Purkinje cell (primary cell): Measurements from ENCODE around the gene OBP2B. TPM values are rescaled to one million over a fixed set of nuclear protein-coding genes. Genes with fewer than 3 reads are reported as not detected.

Experiments
- polyA plus RNA-seq: library from polyadenylated mRNA; unstranded; fragments of >200 nt; fragmentation: Nextera tagmentation; gene quantifications from 2 replicates; pipeline ENCODE4 v1.2.1, GENCODE V29; 2014

Gene OBP2B, protein sequence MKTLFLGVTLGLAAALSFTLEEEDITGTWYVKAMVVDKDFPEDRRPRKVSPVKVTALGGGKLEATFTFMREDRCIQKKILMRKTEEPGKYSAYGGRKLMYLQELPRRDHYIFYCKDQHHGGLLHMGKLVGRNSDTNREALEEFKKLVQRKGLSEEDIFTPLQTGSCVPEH
- polyA plus RNA-seq, result not detected in 2 replicates

DNA sequence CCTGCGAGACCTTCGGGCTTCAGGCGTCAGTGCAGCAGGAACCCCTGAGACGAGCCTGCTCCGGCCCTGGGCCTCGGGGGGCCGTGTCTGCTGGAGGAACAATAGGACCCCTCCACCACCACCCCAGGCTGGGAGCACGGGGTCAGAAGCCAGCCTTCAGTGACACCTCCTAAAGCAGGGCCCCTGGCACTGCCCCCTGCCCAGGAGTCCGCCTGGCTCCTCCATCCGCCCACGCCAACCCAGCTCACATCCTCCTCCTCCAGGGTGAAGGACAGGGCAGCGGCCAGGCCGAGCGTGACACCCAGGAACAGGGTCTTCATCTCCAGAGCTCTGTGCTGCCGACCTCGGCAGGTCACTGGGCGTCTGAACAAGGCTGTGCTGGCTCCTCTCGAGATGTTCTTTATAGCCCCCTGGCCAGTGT, at the start of gene OBP2B:
TSS of gene OBP2B (minus strand) at position 371 of the 421 bp plus-strand sequence. CDS start at position 320, 51 bp downstream.

DNA sequence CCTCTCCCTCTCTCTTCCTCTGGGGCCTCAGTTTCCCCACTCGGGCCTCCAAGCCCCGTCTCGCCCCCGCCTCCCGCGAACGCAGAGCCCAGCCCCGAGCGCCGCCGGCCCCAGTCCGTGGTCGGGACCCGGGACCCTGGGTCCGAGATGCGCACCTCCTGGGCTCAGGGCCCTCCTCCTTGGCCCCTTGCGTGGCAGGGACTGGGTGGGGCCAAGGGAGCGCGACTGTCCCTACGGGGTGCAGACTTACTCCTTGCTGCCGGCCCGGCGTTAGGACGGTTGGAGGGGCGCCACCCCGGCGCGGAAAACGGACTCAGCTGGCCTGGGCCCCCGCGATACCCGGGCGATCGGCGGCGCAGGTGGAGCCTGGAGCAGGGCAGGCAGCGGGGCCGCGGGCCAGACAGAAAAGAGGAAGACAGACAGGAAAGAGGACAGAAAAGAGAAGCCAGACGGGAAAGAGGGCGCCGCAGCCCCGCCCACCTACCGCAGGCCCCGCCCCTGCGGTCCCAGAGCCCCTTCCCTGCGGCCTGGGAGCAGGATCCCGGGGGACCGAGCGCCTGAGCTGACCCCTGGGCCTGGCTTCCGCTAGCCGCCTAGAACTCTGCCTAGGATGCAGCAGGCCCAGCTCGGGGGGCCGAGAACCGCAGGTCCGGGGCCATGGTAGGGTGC, 45.4 kb downstream of the OBP2B start, which contains the start of gene GBGT1:
TSS of gene GBGT1 (minus strand) at position 411 of the 669 bp plus-strand sequence. CDS start 1,502 bp downstream, outside the sequence.

Other genes starting within 250 kb of the OBP2B start
- gene GFI1B, start 230.6 kb downstream of the OBP2B start, polyA plus RNA-seq, result not detected in 2 replicates
- 1.5 and 4.3 TPM in 2 replicates for gene GTF3C5, start 178.3 kb downstream of the OBP2B start, polyA plus RNA-seq
- gene CEL, start 147.3 kb downstream of the OBP2B start, polyA plus RNA-seq, result 0.09 and 0.10 TPM in 2 replicates
- 0.67 and 0.81 TPM in 2 replicates for gene RALGDS, start 88.0 kb downstream of the OBP2B start, polyA plus RNA-seq
- gene GBGT1, start 45.3 kb downstream of the OBP2B start, polyA plus RNA-seq, result 1.1 and 2.3 TPM in 2 replicates
- gene ABO, start 66.0 kb upstream of the OBP2B start, polyA plus RNA-seq, result 0.10 TPM in 1 of 2 replicates, not detected in the other
- gene SURF6, start 126.9 kb upstream of the OBP2B start, polyA plus RNA-seq, result 4.8 and 8.1 TPM in 2 replicates
- 0.97 and 3.0 TPM in 2 replicates for gene MED22, start 138.9 kb upstream of the OBP2B start, polyA plus RNA-seq
- gene RPL7A, start 139.0 kb upstream of the OBP2B start, polyA plus RNA-seq, result 318 and 345 TPM in 2 replicates
- 25.1 and 26.8 TPM in 2 replicates for gene SURF1, start 147.2 kb upstream of the OBP2B start, polyA plus RNA-seq
- gene SURF2, start 147.3 kb upstream of the OBP2B start, polyA plus RNA-seq, result 4.0 and 15.7 TPM in 2 replicates
- gene SURF4, start 166.8 kb upstream of the OBP2B start, polyA plus RNA-seq, result 15.6 and 35.0 TPM in 2 replicates
- gene STKLD1, start 167.1 kb upstream of the OBP2B start, polyA plus RNA-seq, result 4.9 TPM in 1 of 2 replicates, not detected in the other
- 4.1 TPM in 2 replicates for gene REXO4, start 208.8 kb upstream of the OBP2B start, polyA plus RNA-seq
- 1.7 and 3.4 TPM in 2 replicates for gene ADAMTS13, start 213.1 kb upstream of the OBP2B start, polyA plus RNA-seq